PC-9 (cell line): ENCODE measurements around the gene SPON2. TPM values are rescaled to one million over a fixed set of nuclear protein-coding genes. Genes with fewer than 3 reads are reported as not detected.

ENCODE experiments used
- BruUV-seq: library from RNA; stranded (reverse); fragments of 400-500 nt; replicated peaks from 2 replicates; lab custom pipeline; 2021; lab: Mats Ljungman, UMichigan
- CTCF ChIA-PET: fragments of 300-600 bp; sonication (Branson Sonifier 250); formaldehyde crosslinking; loops from one replicate; lab custom pipeline; 2022; ENCODE audit warnings: antibody characterized with exemption; lab: Charles Lee
- POLR2A ChIA-PET: fragments of 300-600 bp; sonication (Branson Sonifier 250); formaldehyde crosslinking; loops from one replicate; lab custom pipeline; 2022; ENCODE audit warnings: antibody characterized with exemption; ENCODE audit not compliant: unreplicated experiment; lab: Charles Lee
- DNase-seq, 2 experiments: peaks; one replicate each; pipeline versions ENCODE4 v3.0.0 to v3.0.0-alpha.2; 2015 to 2022; ENCODE audit warnings: mixed read lengths in 1 of 2
- H2AFZ ChIP-seq: fragments of 200-600 bp; sonication (generic); 2 replicates; pipeline ENCODE4 v1.8.1; 2017; ENCODE audit warnings: antibody characterized with exemption
- H3F3A ChIP-seq: fragments of 200-600 bp; sonication (generic); 2 replicates; pipeline ENCODE4 v1.8.1; 2017; ENCODE audit warnings: antibody characterized with exemption, mild to moderate bottlenecking, low read depth; ENCODE audit not compliant: insufficient read depth
- H3K27ac ChIP-seq: fragments of 200-600 bp; sonication (generic); 2 replicates; pipeline ENCODE4 v1.6.1; 2016; ENCODE audit warnings: mixed run types
- H3K27me3 ChIP-seq: fragments of 200-600 bp; sonication (generic); 2 replicates; pipeline ENCODE4 v1.6.1; 2016; ENCODE audit warnings: low read depth, mixed run types; ENCODE audit not compliant: insufficient read depth
- H3K36me3 ChIP-seq: fragments of 200-600 bp; sonication (generic); 2 replicates; pipeline ENCODE4 v1.6.1; 2016; ENCODE audit warnings: low read depth, mixed run types
- H3K4me1 ChIP-seq: fragments of 200-600 bp; sonication (generic); replicated peaks from 2 replicates; pipeline ENCODE4 v1.6.1; 2016; ENCODE audit warnings: mixed run types; ENCODE audit not compliant: insufficient read depth
- H3K4me2 ChIP-seq: fragments of 200-600 bp; sonication (generic); 2 replicates; pipeline ENCODE4 v1.6.1; 2017; ENCODE audit warnings: mixed run types
- H3K4me3 ChIP-seq: fragments of 200-600 bp; sonication (generic); 2 replicates; pipeline ENCODE4 v1.6.1; 2016; ENCODE audit warnings: mixed run types
- H3K79me2 ChIP-seq: fragments of 200-600 bp; sonication (generic); 2 replicates; pipeline ENCODE4 v1.6.1; 2017; ENCODE audit warnings: low read depth, mixed run types
- H3K9me2 ChIP-seq: fragments of 200-600 bp; sonication (generic); 2 replicates; pipeline ENCODE4 v1.8.1; 2017; ENCODE audit warnings: mild to moderate bottlenecking; ENCODE audit not compliant: insufficient read depth
- H3K9me3 ChIP-seq: fragments of 200-600 bp; sonication (generic); 2 replicates; pipeline ENCODE4 v1.8.1; 2016; ENCODE audit warnings: low read depth; ENCODE audit not compliant: insufficient read depth
- H4K20me1 ChIP-seq: fragments of 200-600 bp; sonication (generic); 2 replicates; pipeline ENCODE4 v1.8.1; 2017; ENCODE audit not compliant: insufficient read depth
- EZH2 ChIP-seq: fragments of 200-600 bp; sonication (generic); IDR thresholded peaks from 2 replicates; pipeline ENCODE4 v1.8.0; 2017; ENCODE audit warnings: antibody characterized with exemption, low read depth
- intact Hi-C: fragments of 100-400 bp; cut with micrococcal nuclease; formaldehyde crosslinking; loops from one replicate; pipeline ENCODE4 v1.10.0; 2022; ENCODE audit not compliant: unreplicated experiment
- total RNA-seq: library from RNA; stranded (reverse); gene quantifications from 2 replicates; pipeline ENCODE4 v1.2.3, GENCODE V29; 2021
- TF ChIP-seq, protein P1 (sequence below): fragments of 200-600 bp; sonication (generic); conservative IDR thresholded peaks from 2 replicates; pipeline ENCODE4 v1.6.1; 2017; ENCODE audit warnings: mixed run types, antibody characterized with exemption, mild to moderate bottlenecking, moderate library complexity

Gene SPON2
- total RNA-seq, 1 experiment from 2014 or later: 2.0 TPM

DNA sequence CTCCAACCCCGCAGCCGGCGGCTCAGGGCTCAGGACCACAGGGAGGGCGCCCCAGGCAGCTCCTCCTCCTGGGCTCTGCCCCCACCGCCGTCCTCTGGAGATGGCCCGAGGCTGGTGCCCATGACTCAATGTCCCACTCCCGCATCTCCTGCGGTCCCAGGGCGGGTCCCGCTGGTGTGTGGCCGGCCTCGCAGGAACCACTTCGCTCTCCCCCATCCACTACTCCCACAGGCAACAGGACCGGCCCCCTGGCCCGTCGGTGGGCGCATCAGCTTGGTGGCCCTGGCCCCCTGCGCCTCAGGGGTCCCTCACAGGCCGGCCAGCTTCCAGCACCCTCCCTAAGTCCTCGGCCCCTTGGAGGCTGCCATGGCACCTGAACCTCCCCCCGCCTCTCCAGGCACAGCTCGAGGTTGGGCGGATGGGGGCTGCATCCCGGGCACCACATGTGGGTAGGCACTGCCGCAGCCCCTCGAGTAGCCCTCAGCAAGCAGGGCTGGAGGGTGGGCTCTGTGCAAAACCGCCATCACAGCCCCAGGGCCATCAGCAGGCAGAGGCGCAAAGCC is 22.8 kb upstream of the SPON2 start:
- Histone ChIP-seq H2AFZ (no peak overlapping the region), H3K9me3 (no peaks in the 10 kb centered on the region), H3F3A (peaks cover 13% of the 10 kb centered on the region; the same call in 1 of the 2 replicates), H3K4me2 (no peak overlapping the region), H3K27ac (no peak overlapping the region), H3K36me3 (no peaks in the 10 kb centered on the region), H3K79me2 (no peaks in the 10 kb centered on the region), H3K9me2 (no peaks in the 10 kb centered on the region), H4K20me1 (no peaks in the 10 kb centered on the region), H3K4me3 (no peak overlapping the region), H3K4me1 (peaks cover 17% of the 10 kb centered on the region), H3K27me3 (0 out of 2 replicates have a peak, but pooled peaks cover 6% of the 10 kb centered on the region)
- no TSS peak for BruUV-seq
- no peak for DNase-seq
- TF ChIP-seq, protein P1, sequence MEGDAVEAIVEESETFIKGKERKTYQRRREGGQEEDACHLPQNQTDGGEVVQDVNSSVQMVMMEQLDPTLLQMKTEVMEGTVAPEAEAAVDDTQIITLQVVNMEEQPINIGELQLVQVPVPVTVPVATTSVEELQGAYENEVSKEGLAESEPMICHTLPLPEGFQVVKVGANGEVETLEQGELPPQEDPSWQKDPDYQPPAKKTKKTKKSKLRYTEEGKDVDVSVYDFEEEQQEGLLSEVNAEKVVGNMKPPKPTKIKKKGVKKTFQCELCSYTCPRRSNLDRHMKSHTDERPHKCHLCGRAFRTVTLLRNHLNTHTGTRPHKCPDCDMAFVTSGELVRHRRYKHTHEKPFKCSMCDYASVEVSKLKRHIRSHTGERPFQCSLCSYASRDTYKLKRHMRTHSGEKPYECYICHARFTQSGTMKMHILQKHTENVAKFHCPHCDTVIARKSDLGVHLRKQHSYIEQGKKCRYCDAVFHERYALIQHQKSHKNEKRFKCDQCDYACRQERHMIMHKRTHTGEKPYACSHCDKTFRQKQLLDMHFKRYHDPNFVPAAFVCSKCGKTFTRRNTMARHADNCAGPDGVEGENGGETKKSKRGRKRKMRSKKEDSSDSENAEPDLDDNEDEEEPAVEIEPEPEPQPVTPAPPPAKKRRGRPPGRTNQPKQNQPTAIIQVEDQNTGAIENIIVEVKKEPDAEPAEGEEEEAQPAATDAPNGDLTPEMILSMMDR: no peak
- TF ChIP-seq EZH2: no peak
- intact Hi-C loops: no loop called here
- CTCF ChIA-PET: no interaction called here
- POLR2A ChIA-PET: no interaction called here

DNA sequence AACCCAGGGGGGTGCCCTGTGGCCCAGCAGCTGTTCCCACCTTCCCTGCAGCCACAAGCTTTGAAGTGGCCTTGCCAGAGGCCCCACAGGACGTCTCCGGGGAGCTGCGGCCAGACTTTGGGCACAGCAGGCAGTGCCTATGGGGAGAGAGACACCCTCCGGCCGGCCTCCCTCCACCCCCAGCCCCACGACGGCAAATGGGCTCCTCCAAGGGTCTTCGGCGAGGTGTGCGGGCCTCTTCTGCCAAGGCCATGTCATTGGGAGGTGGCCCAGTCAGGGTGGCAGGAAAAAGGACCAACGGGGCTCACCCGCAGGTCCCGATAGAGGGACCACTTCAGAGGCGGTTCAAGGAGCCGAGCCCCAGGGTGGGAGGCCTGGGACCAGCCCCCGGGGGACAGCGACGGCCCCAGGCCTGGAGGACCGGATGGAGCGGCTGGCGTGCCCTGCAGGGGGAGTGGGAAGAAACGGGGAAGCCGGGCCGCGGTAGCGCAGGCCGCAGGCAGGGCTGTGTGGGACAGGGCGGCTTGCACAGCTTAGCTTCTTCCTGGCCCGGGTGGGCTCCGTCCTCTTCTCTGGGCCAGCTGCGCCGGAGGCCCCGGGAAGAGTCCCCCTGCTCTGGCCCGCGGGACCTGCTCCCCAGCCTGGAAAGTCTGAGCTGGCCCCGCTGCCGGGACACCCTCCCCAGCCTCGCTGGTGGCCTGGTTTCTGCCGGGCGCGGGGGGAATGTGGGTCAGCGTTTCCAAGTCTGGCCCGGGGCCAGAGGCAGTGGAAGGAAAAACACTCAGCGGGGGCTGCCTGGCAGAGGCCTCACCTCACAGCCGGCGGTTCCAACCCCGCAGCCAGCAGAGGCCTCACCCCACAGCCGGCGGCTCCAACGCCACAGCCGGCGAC is 21.9 kb upstream of the SPON2 start:
- no peaks in the 10 kb centered on the region for H4K20me1 ChIP-seq
- no peak overlapping the region for H3K27ac ChIP-seq

More for the DNA sequence above, 21.9 kb upstream of the SPON2 start:
- Histone ChIP-seq H3K79me2 (no peaks in the 10 kb centered on the region), H2AFZ (no peak overlapping the region), H3K9me3 (no peaks in the 10 kb centered on the region), H3K9me2 (no peaks in the 10 kb centered on the region), H3K4me1 (peaks cover 17% of the 10 kb centered on the region), H3K27me3 (no peaks in the 10 kb centered on the region), H3K36me3 (no peaks in the 10 kb centered on the region), H3K4me2 (no peak overlapping the region), H3K4me3 (no peak overlapping the region), H3F3A (peaks cover 13% of the 10 kb centered on the region; the same call in 1 of the 2 replicates)
- ChIA-PET CTCF (no interaction called here), POLR2A (no interaction called here)
- TF ChIP-seq, protein P1: no peak
- no peak for TF ChIP-seq EZH2
- DNase-seq: no peak
- intact Hi-C loops: no loop called here
- BruUV-seq: no TSS peak
